ENCODE results near the gene FAM171A1.
"Not testable (repeated sequence)": the region's sequence is repeated elsewhere in the genome, so short reads cannot be mapped to it uniquely, and the experiment has no call there.

The FAM171A1 gene

DNA sequence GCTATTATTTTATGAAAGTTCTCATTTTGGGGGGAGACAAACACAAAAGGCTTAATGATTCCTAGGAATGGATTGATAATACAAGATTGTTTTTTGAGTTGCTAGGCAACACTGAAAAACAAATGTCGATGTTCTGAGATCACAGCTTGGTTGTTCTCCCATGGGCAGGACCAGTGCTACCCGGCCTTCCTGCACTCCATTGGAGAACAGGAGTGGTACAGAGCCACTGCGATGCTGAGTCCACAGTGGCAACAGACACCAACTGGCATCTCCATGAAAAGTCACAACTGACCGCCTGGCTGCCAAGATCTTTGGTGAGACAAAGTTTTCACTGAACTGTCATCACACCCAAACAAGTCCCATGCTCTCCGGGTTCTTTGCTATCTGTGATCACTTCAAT lies 133.7 kb downstream of the FAM171A1 start:
- no peak for DNase-seq

- no peak for DNase-seq
Observed at GRCh38 chr10:15236340-15236739, 134.7 kb downstream of the FAM171A1 start.

DNA sequence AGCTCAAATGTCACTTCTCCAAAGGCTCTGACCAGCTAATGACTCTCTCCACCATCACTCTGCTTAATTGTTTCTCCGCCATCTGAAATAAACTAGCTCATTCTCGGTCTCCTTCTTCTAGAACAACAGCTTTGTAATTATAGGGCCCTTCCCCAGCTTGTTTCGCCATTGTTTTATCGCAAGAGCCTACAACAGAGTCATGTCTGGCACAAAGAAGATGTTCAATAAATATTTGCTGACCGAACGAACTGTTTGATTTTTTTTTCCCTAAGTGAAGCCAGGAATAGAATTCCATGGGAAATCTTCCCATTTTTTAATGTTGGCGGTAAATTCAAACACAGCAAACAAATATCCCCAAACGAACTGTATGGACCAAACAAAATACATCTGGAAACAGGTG lies 138.8 kb downstream of the FAM171A1 start:
- no peak for DNase-seq

GRCh38 chr10:15231426-15231825 lies 139.7 kb downstream of the FAM171A1 start:
- DNase-seq = no peak

DNA sequence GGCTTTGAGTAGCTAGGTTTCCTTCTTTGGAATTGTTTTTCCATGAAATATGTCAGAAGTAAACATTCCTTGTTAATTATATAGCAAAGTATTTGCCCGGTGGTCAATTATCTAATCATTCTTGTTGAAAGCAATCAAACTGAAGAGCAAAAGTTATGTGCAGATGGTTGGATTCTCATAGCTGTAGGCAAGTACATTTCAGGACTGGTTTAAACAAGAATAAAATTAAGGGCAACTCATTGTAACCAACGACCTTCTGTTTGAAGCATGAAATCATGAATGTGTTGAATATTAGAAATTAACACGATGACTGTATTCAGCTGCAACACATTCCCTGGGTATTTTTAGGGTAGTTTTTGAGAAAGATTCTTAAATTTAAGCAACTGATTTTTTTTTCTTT lies 140.8 kb downstream of the FAM171A1 start:
- DNase-seq = no peak

DNA sequence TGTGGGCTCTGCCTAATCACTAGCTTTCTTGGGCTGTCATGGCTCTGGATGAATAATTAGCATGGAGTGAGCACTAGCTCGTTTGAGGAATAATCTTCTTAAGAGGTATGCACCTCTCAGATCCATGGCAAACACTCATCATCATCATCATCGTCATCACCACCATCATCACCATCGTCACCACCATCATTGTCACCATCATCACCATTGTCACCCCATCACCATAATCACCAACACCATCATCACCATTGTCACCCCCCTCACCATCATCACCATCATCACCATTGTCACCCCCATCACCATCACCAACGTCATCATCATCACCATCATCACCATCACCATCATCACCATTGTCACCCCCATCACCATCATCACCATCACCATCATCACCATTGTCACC lies 141.8 kb downstream of the FAM171A1 start:
- DNase-seq = no peak

GRCh38 chr10:15228426-15228825 lies 142.7 kb downstream of the FAM171A1 start:
- DNase-seq = no peak

DNA sequence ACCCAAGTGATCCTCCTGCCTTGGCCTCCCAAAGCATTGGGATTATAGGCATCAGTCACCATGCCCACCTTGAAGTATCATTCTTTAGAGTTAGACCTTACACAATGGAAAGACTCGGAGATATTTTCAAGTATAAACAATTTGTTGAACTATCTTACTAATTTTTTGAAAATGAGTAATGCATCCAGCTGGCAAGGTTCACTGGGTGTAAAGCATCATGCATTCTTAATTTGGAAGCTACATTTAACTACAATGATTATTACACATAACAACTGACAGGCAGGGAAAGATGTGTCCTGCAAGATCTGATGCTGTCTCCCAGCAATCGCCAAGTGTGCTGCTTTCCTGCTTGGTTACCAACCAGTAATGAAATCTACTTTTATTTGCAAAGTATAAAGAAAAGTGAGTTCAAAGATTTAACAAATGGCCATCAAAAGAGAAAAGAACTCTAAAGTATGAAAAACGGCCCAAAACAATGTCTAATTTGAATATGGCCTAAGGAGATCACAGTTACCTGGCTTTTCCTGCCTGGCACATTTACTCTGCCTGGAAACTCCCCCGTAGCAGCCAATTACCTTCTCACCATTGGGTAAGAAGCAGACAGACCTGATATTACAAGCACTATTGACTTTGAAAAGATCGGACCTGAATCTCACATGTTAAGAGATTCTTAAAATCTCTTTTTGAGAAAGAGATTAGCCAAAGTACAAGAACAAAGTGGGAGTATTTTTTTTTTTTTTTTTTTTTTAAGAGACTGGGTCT lies 143.3 kb downstream of the FAM171A1 start:
- DNase-seq = no peak

GRCh38 chr10:15225511-15225910 lies 145.6 kb downstream of the FAM171A1 start:
- DNase-seq = no peak

DNA sequence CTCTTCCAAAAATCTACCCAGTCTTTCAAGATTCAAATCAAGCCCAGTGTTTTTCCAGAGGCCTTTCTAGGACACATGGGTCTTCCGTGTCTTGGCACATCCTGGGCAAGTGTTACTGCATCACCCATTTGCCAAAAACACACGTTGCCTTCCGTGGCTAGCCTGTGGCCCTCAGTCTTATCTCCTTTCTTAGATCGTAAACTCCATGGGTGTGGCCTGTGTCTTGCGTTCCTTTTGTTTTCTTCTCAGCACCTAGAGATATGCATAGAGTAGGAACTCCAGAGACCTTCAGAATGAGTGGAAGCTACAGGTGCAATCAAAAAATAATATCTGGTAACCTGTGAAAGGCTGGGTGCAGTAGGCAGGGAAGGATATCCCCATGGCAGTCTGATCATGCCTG lies 146.1 kb downstream of the FAM171A1 start:
- DNase-seq = no peak

GRCh38 chr10:15223174-15223573 lies 147.9 kb downstream of the FAM171A1 start:
- DNase-seq = no peak

GRCh38 chr10:15222511-15222910 lies 148.6 kb downstream of the FAM171A1 start:
- DNase-seq = no peak

DNA sequence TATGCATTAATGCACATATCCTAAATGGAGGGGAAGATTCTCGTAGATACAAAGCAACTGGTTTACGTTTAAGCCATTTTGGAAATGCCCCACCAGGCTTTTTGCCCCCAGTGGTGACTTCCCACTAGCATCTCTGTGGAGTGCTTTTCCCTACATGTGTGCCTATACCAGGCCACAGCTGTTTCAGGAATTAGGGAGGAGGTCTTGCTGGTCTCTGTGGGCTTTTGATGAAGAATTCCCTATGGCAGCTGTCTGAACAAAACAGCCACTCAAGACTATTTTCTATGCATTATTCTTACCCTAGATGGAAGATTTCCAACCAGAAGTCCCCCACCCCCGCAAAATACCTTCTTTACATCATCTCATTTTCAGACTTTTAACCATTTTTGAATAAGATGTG lies 150.6 kb downstream of the FAM171A1 start:
- DNase-seq = no peak

DNA sequence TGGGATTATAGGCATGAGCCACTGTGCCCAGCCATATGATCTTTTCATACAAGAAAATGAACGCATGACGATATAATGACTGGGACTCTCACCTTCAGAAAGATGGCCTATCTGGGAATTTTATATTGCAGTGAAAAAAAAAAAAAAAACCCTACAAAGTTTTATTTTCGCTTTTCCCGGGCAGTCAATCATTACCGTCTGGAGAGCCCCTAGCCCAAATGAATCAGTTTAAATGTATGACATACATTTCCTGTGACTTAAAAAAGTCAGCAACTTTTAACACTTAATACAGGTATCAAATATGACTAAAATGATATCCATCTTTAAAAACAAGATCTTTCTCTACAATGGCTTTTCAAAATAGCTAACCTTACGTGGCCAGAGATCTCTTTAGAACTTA lies 154.4 kb downstream of the FAM171A1 start:
- no peak for DNase-seq

DNA sequence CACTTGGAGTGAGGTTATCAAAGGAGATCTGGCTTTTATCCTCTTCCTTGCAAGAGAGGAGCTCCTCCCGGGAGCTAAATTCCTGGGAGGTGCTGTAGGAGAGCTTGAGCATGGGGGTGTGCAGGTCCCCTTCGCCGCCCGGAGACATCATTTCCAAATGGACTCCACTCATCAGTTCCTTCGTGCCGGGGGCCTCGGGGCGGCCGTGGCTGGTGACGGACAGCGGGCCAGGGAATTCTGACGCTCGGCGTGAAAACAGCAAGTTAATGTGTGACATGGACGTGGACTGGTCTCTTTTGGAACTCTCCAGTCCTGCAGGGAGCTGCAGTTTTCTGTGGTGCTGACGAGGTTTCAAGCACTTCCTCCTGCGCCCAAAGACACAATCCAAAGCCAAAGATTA lies 156.9 kb downstream of the FAM171A1 start:
- DNase-seq = no peak

DNA sequence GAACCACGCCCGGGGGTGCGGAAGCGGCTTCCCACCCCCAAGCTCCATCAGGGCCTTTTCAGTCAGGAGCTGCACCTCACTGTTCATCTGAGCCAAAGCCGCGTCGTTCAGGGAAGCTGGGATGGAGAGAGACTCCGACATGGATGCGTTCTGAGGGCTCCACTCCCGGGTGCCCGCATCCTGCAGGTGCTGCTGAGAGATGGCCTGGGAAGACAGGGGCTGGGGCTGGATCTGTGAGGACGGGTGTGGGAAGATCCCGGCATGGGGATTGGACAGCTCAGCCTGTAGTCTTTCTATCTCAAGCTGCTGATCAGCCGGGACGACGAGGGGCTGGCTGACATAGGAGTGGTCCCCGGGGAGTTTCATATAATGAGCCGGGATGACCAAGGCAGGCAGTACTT lies 157.6 kb downstream of the FAM171A1 start:
- DNase-seq = no peak

- DNase-seq = no peak
Observed at GRCh38 chr10:15211464-15211979, 159.6 kb downstream of the FAM171A1 start.

- no peak for DNase-seq
Observed at GRCh38 chr10:15210521-15210920, 160.6 kb downstream of the FAM171A1 start.

- no peak for DNase-seq
Observed at GRCh38 chr10:15209827-15210509, 161.1 kb downstream of the FAM171A1 start.

- no peak for DNase-seq
Observed at GRCh38 chr10:15208221-15208620, 162.9 kb downstream of the FAM171A1 start.

DNA sequence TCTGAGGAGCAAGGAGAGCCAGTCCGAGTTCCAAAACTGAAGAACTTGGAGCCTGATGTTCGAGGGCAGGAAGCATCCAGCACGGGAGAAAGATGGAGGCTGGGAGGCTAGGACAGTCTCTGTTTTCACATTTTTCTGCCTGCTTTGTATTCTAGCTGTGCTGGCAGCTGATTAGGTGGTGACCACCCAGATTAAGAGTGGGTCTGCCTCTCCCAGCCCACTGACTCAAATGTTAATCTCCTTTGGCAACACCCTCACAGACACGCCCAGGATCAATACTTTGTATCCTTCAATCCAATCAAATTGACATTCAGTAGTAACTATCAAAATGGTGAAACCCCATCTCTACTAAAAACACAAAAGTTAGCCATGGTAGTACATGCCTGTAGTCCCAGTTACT lies 163.7 kb downstream of the FAM171A1 start:
- not testable (repeated sequence) for DNase-seq

DNA sequence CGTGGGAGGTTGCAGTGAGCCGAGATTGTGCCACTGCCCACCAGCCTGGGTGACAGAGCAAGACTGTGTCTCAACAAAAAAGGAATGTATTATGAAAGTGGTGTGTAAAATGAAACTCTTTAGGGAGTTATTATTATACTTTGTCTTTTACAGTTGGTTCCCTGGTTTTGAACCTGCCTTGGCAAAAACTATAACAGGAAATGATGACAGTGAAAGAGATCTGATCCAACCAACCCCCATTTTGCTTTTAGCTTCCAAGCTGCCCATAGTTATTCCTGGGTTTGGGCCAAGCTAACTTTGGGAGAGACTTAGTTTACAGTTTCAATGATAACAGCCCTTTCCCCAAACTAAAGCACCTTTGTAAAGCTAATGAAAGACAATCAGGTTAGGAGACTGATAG lies 168.4 kb downstream of the FAM171A1 start:
- DNase-seq = no peak

- not testable (repeated sequence) for DNase-seq
Observed at GRCh38 chr10:15202301-15202621, 168.8 kb downstream of the FAM171A1 start.

- DNase-seq = no peak
Observed at GRCh38 chr10:15201589-15202300, 169.3 kb downstream of the FAM171A1 start.

Data from cortex of kidney (tissue), 1 donor.